Uterus (tissue), 4 donors: ENCODE measurements around the gene AUTS2. TPM values are rescaled to one million over a fixed set of nuclear protein-coding genes. Genes with fewer than 3 reads are reported as not detected.

ENCODE experiments used
- DNase-seq, 2 donors: peaks; one replicate each; pipeline ENCODE4 v3.0.0-alpha.2; 2019 to 2020
- H3K27ac ChIP-seq, 2 donors: fragments of 200-600 bp; sonication (generic); 1 replicate in 1 of 2; 2 replicates in 1 of 2; pipeline ENCODE4 v1.5.1; 2016 to 2018
- H3K27me3 ChIP-seq, 2 donors: fragments of 200-600 bp; sonication (generic); one replicate each; pipeline ENCODE4 v1.5.1; 2018 to 2019; ENCODE audit warnings: control low read depth in 1 of 2
- H3K36me3 ChIP-seq, 2 donors: fragments of 200-600 bp; sonication (generic); one replicate each; pipeline ENCODE4 v1.5.1; 2019; ENCODE audit warnings: control low read depth in 1 of 2
- H3K4me1 ChIP-seq, 2 donors: fragments of 200-600 bp; sonication (generic); one replicate each; pipeline ENCODE4 v1.5.1; 2018 to 2019; ENCODE audit warnings: control low read depth in 1 of 2
- H3K4me3 ChIP-seq, 2 donors: fragments of 200-600 bp; sonication (generic); 1 replicate in 1 of 2; 2 replicates in 1 of 2; pipeline ENCODE4 v1.5.1; 2018 to 2019; ENCODE audit warnings: mild to moderate bottlenecking in 1 of 2
- H3K9me3 ChIP-seq, 2 donors: fragments of 200-600 bp; sonication (generic); one replicate each; pipeline ENCODE4 v1.5.1; 2019; ENCODE audit warnings: control low read depth in 1 of 2
- CTCF ChIP-seq, 4 experiments: fragments of 200-600 bp in 2 of 4; fragments of 450-650 bp in 2 of 4; sonication (generic) in 2 of 4; IDR thresholded peaks; one replicate each; pipeline ENCODE4 v1.5.1; 2016 to 2019; ENCODE audit warnings: antibody characterized with exemption in 4 of 4, mild to moderate bottlenecking in 2 of 4, moderate library complexity in 1 of 4
- POLR2A ChIP-seq, 2 donors: fragments of 450-650 bp; IDR thresholded peaks; one replicate each; pipeline ENCODE4 v1.6.1; 2016; ENCODE audit warnings: antibody characterized with exemption in 2 of 2, mild to moderate bottlenecking in 1 of 2, moderate library complexity in 1 of 2
- intact Hi-C: fragments of 100-400 bp; cut with DNase I; formaldehyde crosslinking; loops from one replicate; pipeline ENCODE4 v1.15.1; 2023; ENCODE audit warnings: low total_unique reads
- total RNA-seq, 4 donors: library from RNA; depleted of rRNA in 3 of 4; stranded (reverse); fragments of >200 nt in 3 of 4; gene quantifications; one replicate each; pipeline versions ENCODE4 v1.1.0 to v1.2.4, GENCODE V29; 2014 to 2023
- donor health status: DM: yes; HTN: yes; CAD: no.

The AUTS2 gene
- total RNA-seq, 4 donors from 2014 or later = 10.5 to 58.2 (median 30.0) TPM

GRCh38 chr7:69599286-69599954, 1.1 kb downstream of the AUTS2 start:
- Histone ChIP-seq H3K27me3 (no peaks in the 10 kb centered on the region), H3K4me3 (peak overlapping the region; percentile 59 to 92), H3K4me1 (no peaks in the 10 kb centered on the region), H3K9me3 (no peaks in the 10 kb centered on the region), H3K36me3 (no peaks in the 10 kb centered on the region), H3K27ac (peak overlapping the region; percentile 92 to 93)
- peak; percentile 23 to 27 for DNase-seq
- TF ChIP-seq POLR2A (IDR thresholded peaks at IDR 0.05) = no peak
- peak in 1 of 4 experiments; percentile 9 for TF ChIP-seq CTCF (IDR thresholded peaks at IDR 0.05)
- intact Hi-C loops = no loop called here

GRCh38 chr7:69599955-69600709, 1.9 kb downstream of the AUTS2 start:
- intact Hi-C loops = no loop called here
- Histone ChIP-seq H3K9me3 (no peaks in the 10 kb centered on the region), H3K36me3 (no peaks in the 10 kb centered on the region), H3K27me3 (no peaks in the 10 kb centered on the region), H3K27ac (peak overlapping the region in 1 of 2 donors; percentile 93), H3K4me1 (no peaks in the 10 kb centered on the region), H3K4me3 (peak overlapping the region; percentile 59 to 92)
- no peak for TF ChIP-seq POLR2A (IDR thresholded peaks at IDR 0.05)
- TF ChIP-seq CTCF (IDR thresholded peaks at IDR 0.05) = no peak
- peak in 1 of 2 donors; percentile 25 for DNase-seq

- intact Hi-C loops = no loop called here
- H3K9me3 ChIP-seq = no peaks in the 10 kb centered on the region
- no peak overlapping the region for H3K27ac ChIP-seq
- no peak for DNase-seq
- H3K27me3 ChIP-seq = no peaks in the 10 kb centered on the region
- H3K4me3 ChIP-seq = peak overlapping the region in 1 of 2 donors; percentile 59
- H3K36me3 ChIP-seq = no peaks in the 10 kb centered on the region
- no peak for TF ChIP-seq CTCF (IDR thresholded peaks at IDR 0.05)
- TF ChIP-seq POLR2A (IDR thresholded peaks at IDR 0.05) = no peak
- peaks cover 4 to 5% of the 10 kb centered on the region in 2 donors for H3K4me1 ChIP-seq
Observed at GRCh38 chr7:69600710-69601519, 2.6 kb downstream of the AUTS2 start.

GRCh38 chr7:69602522-69602921, 4.2 kb downstream of the AUTS2 start:
- DNase-seq = no peak

More at GRCh38 chr7:69602522-69602921, 4.2 kb downstream of the AUTS2 start:
- intact Hi-C loops = no loop called here
- H3K27ac ChIP-seq = no peak overlapping the region
- no peak overlapping the region for H3K4me3 ChIP-seq
- no peaks in the 10 kb centered on the region for H3K36me3 ChIP-seq
- TF ChIP-seq POLR2A (IDR thresholded peaks at IDR 0.05) = no peak
- TF ChIP-seq CTCF (IDR thresholded peaks at IDR 0.05) = no peak
- no peaks in the 10 kb centered on the region for H3K9me3 ChIP-seq
- H3K27me3 ChIP-seq = no peaks in the 10 kb centered on the region
- peaks cover 5% of the 10 kb centered on the region in 2 donors for H3K4me1 ChIP-seq
